Measurements from ENCODE around the gene RPN2.

DNA sequence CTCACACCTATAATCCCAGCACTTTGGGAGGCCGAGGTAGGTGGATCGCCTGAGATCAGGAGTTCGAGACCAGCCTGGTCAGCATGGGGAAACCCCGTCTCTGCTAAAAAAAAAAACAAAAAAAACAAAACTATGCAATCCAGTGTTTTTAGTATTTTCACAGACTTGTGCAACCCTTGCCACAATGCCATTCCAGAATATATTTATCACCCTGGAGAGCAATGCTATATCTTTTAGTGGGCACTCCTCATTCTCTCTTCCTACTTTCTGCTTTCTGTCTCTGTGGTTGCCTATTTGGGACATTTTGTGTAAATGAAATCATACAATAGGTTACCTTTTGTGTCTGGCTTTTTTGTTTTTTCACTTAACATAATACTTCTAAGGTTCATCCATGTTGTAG, 39.3 kb downstream of the RPN2 start:
- TF ChIP-seq CTCF (conservative IDR thresholded peaks at IDR 0.05; ENCODE audit: low read length): no peak
- TF ChIP-seq EZH2phosphoT487 (IDR thresholded peaks at IDR 0.05; ENCODE audit: borderline replicate concordance, low read depth, low read length): no peak
